SU-DHL-6 (cell line): ENCODE results near the gene PRKCZ.

Experiments
- CTCF ChIP-seq: fragments of 200-600 bp; sonication (generic); IDR thresholded peaks from one replicate; pipeline ENCODE4 v1.5.1; 2017; ENCODE audit warnings: antibody characterized with exemption, mild to moderate bottlenecking, low read length, moderate library complexity; ENCODE audit not compliant: insufficient read depth, poor library complexity, severe bottlenecking
- EZH2phosphoT487 ChIP-seq: fragments of 200-600 bp; sonication (generic), shearing (Covaris generic); conservative IDR thresholded peaks from 2 replicates; pipeline ENCODE4 v1.6.1; 2018; ENCODE audit warnings: mild to moderate bottlenecking, antibody characterized with exemption, low read length, moderate library complexity, mixed read lengths

GRCh38 chr1:2019571-2020309, 30.5 kb upstream of the PRKCZ start:
- TF ChIP-seq CTCF (no peak), EZH2phosphoT487 (no peak)
